ENCODE measurements around the gene CDH6. TPM values are rescaled to one million over a fixed set of nuclear protein-coding genes. Genes with fewer than 3 reads are reported as not detected.

Gene CDH6
- total and polyA plus RNA-seq, 2 experiments from 2014 or later: 0.60 to 1.1 TPM

DNA sequence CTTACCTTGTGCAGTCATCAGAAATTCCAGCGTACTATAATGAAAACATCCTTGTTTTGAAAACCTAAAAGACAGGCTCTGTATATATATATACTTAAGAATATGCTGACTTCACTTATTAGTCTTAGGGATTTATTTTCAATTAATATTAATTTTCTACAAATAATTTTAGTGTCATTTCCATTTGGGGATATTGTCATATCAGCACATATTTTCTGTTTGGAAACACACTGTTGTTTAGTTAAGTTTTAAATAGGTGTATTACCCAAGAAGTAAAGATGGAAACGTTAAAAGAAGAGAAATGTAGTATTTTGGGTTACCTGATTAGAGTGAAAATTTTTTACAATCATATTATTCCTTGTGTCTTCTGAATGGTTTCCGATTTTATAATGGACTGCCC, 131.4 kb downstream of the CDH6 start:
- no peak overlapping the region for H3K27ac Mint-ChIP-seq
- H3K9me2 ChIP-seq (ENCODE audit: insufficient read depth): no peaks in the 10 kb centered on the region
- H3K27me3 Mint-ChIP-seq (ENCODE audit: insufficient read depth, low read depth, poor library complexity): no peaks in the 10 kb centered on the region
- H4K20me1 ChIP-seq (replicated peaks; ENCODE audit: insufficient read depth): no peaks in the 10 kb centered on the region
- DNase-seq (ENCODE audit: low spot score): no peak
- H3K36me3 Mint-ChIP-seq (ENCODE audit: low read depth): no peaks in the 10 kb centered on the region
- H3F3A ChIP-seq (replicated peaks; ENCODE audit: low read depth): no peaks in the 10 kb centered on the region
- H3K27me3 ChIP-seq (ENCODE audit: insufficient read depth): no peaks in the 10 kb centered on the region
- no peak overlapping the region for H2AFZ ChIP-seq
- H3K4me2 ChIP-seq: no peak overlapping the region
- no peak overlapping the region for H3K4me3 ChIP-seq
- no peaks in the 10 kb centered on the region for H3K79me2 ChIP-seq (replicated peaks; ENCODE audit: insufficient read depth)
- H3K27ac ChIP-seq (ENCODE audit: low read depth): no peak overlapping the region
- no peaks in the 10 kb centered on the region for H3K9me3 Mint-ChIP-seq
- TF ChIP-seq ZNF331 (CRISPR knock-in tag; IDR thresholded peaks at IDR 0.05; ENCODE audit: low read depth): no peak
- TF ChIP-seq, protein P1, sequence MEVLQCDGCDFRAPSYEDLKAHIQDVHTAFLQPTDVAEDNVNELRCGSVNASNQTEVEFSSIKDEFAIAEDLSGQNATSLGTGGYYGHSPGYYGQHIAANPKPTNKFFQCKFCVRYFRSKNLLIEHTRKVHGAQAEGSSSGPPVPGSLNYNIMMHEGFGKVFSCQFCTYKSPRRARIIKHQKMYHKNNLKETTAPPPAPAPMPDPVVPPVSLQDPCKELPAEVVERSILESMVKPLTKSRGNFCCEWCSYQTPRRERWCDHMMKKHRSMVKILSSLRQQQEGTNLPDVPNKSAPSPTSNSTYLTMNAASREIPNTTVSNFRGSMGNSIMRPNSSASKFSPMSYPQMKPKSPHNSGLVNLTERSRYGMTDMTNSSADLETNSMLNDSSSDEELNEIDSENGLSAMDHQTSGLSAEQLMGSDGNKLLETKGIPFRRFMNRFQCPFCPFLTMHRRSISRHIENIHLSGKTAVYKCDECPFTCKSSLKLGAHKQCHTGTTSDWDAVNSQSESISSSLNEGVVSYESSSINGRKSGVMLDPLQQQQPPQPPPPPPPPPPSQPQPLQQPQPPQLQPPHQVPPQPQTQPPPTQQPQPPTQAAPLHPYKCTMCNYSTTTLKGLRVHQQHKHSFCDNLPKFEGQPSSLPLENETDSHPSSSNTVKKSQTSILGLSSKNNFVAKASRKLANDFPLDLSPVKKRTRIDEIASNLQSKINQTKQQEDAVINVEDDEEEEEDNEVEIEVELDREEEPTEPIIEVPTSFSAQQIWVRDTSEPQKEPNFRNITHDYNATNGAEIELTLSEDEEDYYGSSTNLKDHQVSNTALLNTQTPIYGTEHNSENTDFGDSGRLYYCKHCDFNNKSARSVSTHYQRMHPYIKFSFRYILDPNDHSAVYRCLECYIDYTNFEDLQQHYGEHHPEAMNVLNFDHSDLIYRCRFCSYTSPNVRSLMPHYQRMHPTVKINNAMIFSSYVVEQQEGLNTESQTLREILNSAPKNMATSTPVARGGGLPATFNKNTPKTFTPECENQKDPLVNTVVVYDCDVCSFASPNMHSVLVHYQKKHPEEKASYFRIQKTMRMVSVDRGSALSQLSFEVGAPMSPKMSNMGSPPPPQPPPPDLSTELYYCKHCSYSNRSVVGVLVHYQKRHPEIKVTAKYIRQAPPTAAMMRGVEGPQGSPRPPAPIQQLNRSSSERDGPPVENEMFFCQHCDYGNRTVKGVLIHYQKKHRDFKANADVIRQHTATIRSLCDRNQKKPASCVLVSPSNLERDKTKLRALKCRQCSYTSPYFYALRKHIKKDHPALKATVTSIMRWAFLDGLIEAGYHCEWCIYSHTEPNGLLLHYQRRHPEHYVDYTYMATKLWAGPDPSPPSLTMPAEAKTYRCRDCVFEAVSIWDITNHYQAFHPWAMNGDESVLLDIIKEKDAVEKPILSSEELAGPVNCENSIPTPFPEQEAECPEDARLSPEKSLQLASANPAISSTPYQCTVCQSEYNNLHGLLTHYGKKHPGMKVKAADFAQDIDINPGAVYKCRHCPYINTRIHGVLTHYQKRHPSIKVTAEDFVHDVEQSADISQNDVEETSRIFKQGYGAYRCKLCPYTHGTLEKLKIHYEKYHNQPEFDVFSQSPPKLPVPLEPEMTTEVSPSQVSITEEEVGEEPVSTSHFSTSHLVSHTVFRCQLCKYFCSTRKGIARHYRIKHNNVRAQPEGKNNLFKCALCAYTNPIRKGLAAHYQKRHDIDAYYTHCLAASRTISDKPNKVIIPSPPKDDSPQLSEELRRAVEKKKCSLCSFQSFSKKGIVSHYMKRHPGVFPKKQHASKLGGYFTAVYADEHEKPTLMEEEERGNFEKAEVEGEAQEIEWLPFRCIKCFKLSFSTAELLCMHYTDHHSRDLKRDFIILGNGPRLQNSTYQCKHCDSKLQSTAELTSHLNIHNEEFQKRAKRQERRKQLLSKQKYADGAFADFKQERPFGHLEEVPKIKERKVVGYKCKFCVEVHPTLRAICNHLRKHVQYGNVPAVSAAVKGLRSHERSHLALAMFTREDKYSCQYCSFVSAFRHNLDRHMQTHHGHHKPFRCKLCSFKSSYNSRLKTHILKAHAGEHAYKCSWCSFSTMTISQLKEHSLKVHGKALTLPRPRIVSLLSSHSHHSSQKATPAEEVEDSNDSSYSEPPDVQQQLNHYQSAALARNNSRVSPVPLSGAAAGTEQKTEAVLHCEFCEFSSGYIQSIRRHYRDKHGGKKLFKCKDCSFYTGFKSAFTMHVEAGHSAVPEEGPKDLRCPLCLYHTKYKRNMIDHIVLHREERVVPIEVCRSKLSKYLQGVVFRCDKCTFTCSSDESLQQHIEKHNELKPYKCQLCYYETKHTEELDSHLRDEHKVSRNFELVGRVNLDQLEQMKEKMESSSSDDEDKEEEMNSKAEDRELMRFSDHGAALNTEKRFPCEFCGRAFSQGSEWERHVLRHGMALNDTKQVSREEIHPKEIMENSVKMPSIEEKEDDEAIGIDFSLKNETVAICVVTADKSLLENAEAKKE (CRISPR knock-in tag; IDR thresholded peaks at IDR 0.05): no peak
- TF ChIP-seq STAT1 (IDR thresholded peaks at IDR 0.05; ENCODE audit: unreplicated experiment): no peak
- no peak for TF ChIP-seq CREB1 (CRISPR knock-in tag; IDR thresholded peaks at IDR 0.05; ENCODE audit: low read depth)
- TF ChIP-seq, protein P2, sequence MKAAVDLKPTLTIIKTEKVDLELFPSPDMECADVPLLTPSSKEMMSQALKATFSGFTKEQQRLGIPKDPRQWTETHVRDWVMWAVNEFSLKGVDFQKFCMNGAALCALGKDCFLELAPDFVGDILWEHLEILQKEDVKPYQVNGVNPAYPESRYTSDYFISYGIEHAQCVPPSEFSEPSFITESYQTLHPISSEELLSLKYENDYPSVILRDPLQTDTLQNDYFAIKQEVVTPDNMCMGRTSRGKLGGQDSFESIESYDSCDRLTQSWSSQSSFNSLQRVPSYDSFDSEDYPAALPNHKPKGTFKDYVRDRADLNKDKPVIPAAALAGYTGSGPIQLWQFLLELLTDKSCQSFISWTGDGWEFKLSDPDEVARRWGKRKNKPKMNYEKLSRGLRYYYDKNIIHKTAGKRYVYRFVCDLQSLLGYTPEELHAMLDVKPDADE (IDR thresholded peaks at IDR 0.05): no peak
- no peak for TF ChIP-seq JUNB (IDR thresholded peaks at IDR 0.05; ENCODE audit: unreplicated experiment)
- TF ChIP-seq POLR2AphosphoS5 (IDR thresholded peaks at IDR 0.05; ENCODE audit: low read depth): no peak
- H3K4me3 Mint-ChIP-seq: no peak overlapping the region
- H3K4me1 ChIP-seq (ENCODE audit: insufficient read depth): 0 out of 2 replicates have a peak, but pooled peaks cover 5% of the 10 kb centered on the region
- no peaks in the 10 kb centered on the region for H3K36me3 ChIP-seq (ENCODE audit: insufficient read depth)
- H3K4me1 Mint-ChIP-seq: peaks cover 4% of the 10 kb centered on the region; the same call in 1 of the 3 replicates
- ATAC-seq: no peak
